Gastroesophageal sphincter (tissue), 4 donors: ENCODE data around the gene KIF5C. TPM values are rescaled to one million over a fixed set of nuclear protein-coding genes. Genes with fewer than 3 reads are reported as not detected.

Experiments
- ATAC-seq: fragments of 150-250 bp; one replicate; pipeline ENCODE4 v1.9.1; 2016; ENCODE audit warnings: mild to moderate bottlenecking, moderate library complexity
- H3K27ac ChIP-seq, 4 donors: fragments of 200-600 bp; sonication (generic) in 3 of 4; 1 replicate in 3 of 4; 2 replicates in 1 of 4; pipeline ENCODE4 v1.5.1; 2016 to 2019
- H3K27me3 ChIP-seq: fragments of 200-600 bp; sonication (generic); one replicate; pipeline ENCODE4 v1.5.1; 2019
- H3K36me3 ChIP-seq, 2 donors: fragments of 200-600 bp; sonication (generic); one replicate each; pipeline ENCODE4 v1.5.1; 2019; ENCODE audit warnings: control low read depth in 1 of 2
- H3K4me1 ChIP-seq, 3 donors: fragments of 200-600 bp; sonication (generic); 1 replicate in 2 of 3; 2 replicates in 1 of 3; pipeline ENCODE4 v1.5.1; 2016 to 2019; ENCODE audit warnings: control low read depth in 2 of 3
- H3K4me3 ChIP-seq, 2 donors: fragments of 200-600 bp; sonication (generic); one replicate each; pipeline ENCODE4 v1.5.1; 2019; ENCODE audit warnings: mild to moderate bottlenecking in 1 of 2, moderate library complexity in 1 of 2
- H3K9me3 ChIP-seq, 3 donors: fragments of 200-600 bp; sonication (generic); one replicate each; pipeline ENCODE4 v1.5.1; 2017 to 2019; ENCODE audit warnings: control low read depth in 2 of 3
- CTCF ChIP-seq, 4 experiments: fragments of 200-600 bp in 2 of 4; fragments of 450-650 bp in 2 of 4; sonication (generic) in 1 of 4; IDR thresholded peaks; one replicate each; pipeline ENCODE4 v1.5.1; 2017 to 2019; ENCODE audit warnings: antibody characterized with exemption in 4 of 4, mild to moderate bottlenecking in 2 of 4, moderate library complexity in 2 of 4
- EP300 ChIP-seq: sonication (generic); formaldehyde crosslinking; IDR thresholded peaks from one replicate; pipeline ENCODE4 v1.6.1; 2017; ENCODE audit warnings: antibody characterized with exemption, mild to moderate bottlenecking
- POLR2A ChIP-seq, 2 donors: fragments of 450-650 bp; IDR thresholded peaks; one replicate each; pipeline ENCODE4 v1.6.1; 2017; ENCODE audit warnings: antibody characterized with exemption in 2 of 2, mild to moderate bottlenecking in 2 of 2, moderate library complexity in 1 of 2
- POLR2AphosphoS5 ChIP-seq: sonication (generic); formaldehyde crosslinking; IDR thresholded peaks from one replicate; pipeline ENCODE4 v1.6.1; 2017; ENCODE audit warnings: antibody characterized with exemption
- WGBS, 2 donors: methylation state at CpG; one replicate each; pipeline ENCODE4 v1.1.5; 2018; ENCODE audit warnings: low coverage in 1 of 2; 5-methylcytosine and 5-hydroxymethylcytosine counted together
- total RNA-seq, 4 donors: library from RNA; depleted of rRNA; stranded (reverse); fragments of >200 nt; gene quantifications; one replicate each; pipeline ENCODE4 v1.1.0, GENCODE V29; 2016

Gene KIF5C
- total RNA-seq, 4 donors from 2014 or later, result 3.3 to 6.6 (median 4.5) TPM

- Histone ChIP-seq H3K36me3 (no peaks in the 10 kb centered on the region), H3K4me1 (no peaks in the 10 kb centered on the region), H3K27me3 (no peaks in the 10 kb centered on the region), H3K27ac (no peak overlapping the region), H3K9me3 (no peaks in the 10 kb centered on the region), H3K4me3 (no peak overlapping the region)
- TF ChIP-seq EP300 (no peak), POLR2A (IDR thresholded peaks at IDR 0.05) (no peak), POLR2AphosphoS5 (no peak), CTCF (IDR thresholded peaks at IDR 0.05) (no peak)
- ATAC-seq, result no peak
- WGBS, 2 donors, result 89 to 100% methylated on average over 1 to 3 of the region's 3 CpGs
Measured at GRCh38 chr2:148960483-148960882, 85.5 kb downstream of the KIF5C start.

- peaks cover 0 to 7% (median 0%) of the 10 kb centered on the region in 3 donors for H3K4me1 ChIP-seq
- 72 to 90% methylated on average over 3 of the region's 3 CpGs for WGBS, 2 donors
- H3K9me3 ChIP-seq, result no peaks in the 10 kb centered on the region
- H3K4me3 ChIP-seq, result no peak overlapping the region
- no peak for ATAC-seq
- TF ChIP-seq POLR2A (IDR thresholded peaks at IDR 0.05), result no peak
- TF ChIP-seq EP300, result no peak
- no peak for TF ChIP-seq POLR2AphosphoS5
- no peak for TF ChIP-seq CTCF (IDR thresholded peaks at IDR 0.05)
- H3K27ac ChIP-seq, result no peak overlapping the region
- no peaks in the 10 kb centered on the region for H3K36me3 ChIP-seq
- no peaks in the 10 kb centered on the region for H3K27me3 ChIP-seq
Measured at GRCh38 chr2:148963461-148963860, 88.4 kb downstream of the KIF5C start.

- no peak for ATAC-seq
- TF ChIP-seq CTCF (IDR thresholded peaks at IDR 0.05), result no peak
- no peak for TF ChIP-seq POLR2A (IDR thresholded peaks at IDR 0.05)
- TF ChIP-seq POLR2AphosphoS5, result no peak
- no peak for TF ChIP-seq EP300
- no peaks in the 10 kb centered on the region for H3K9me3 ChIP-seq
- no peaks in the 10 kb centered on the region for H3K27me3 ChIP-seq
- peaks cover 0 to 22% (median 0%) of the 10 kb centered on the region in 3 donors for H3K4me1 ChIP-seq
- no peak overlapping the region for H3K27ac ChIP-seq
- 78 to 83% methylated on average over 8 to 10 of the region's 12 CpGs for WGBS, 2 donors
- H3K36me3 ChIP-seq, result no peaks in the 10 kb centered on the region
- H3K4me3 ChIP-seq, result no peak overlapping the region
Measured at GRCh38 chr2:148965623-148966437, 90.8 kb downstream of the KIF5C start.

GRCh38 chr2:148966438-148966758 is 91.4 kb downstream of the KIF5C start:
- no peak overlapping the region for H3K27ac ChIP-seq
- H3K9me3 ChIP-seq, result no peaks in the 10 kb centered on the region
- TF ChIP-seq POLR2AphosphoS5 (no peak), POLR2A (IDR thresholded peaks at IDR 0.05) (no peak), CTCF (IDR thresholded peaks at IDR 0.05) (no peak), EP300 (no peak)
- peaks cover 0 to 22% (median 0%) of the 10 kb centered on the region in 3 donors for H3K4me1 ChIP-seq
- H3K27me3 ChIP-seq, result no peaks in the 10 kb centered on the region
- H3K4me3 ChIP-seq, result no peak overlapping the region
- no peaks in the 10 kb centered on the region for H3K36me3 ChIP-seq
- WGBS, 2 donors, result 86 to 100% methylated on average over 1 of the region's 1 CpG
- no peak for ATAC-seq

- ATAC-seq, result no peak
- Histone ChIP-seq H3K9me3 (no peaks in the 10 kb centered on the region), H3K27me3 (no peaks in the 10 kb centered on the region), H3K4me3 (no peak overlapping the region), H3K4me1 (peaks cover 0 to 22% (median 0%) of the 10 kb centered on the region in 3 donors), H3K36me3 (no peaks in the 10 kb centered on the region), H3K27ac (no peak overlapping the region)
- WGBS, 2 donors, result 78 to 80% methylated on average over 5 to 7 of the region's 7 CpGs
- TF ChIP-seq EP300 (no peak), POLR2A (IDR thresholded peaks at IDR 0.05) (no peak)
Measured at GRCh38 chr2:148967056-148967455, 92.0 kb downstream of the KIF5C start.
